ENCODE data around the gene RPL10A.

RPL10A gene

DNA sequence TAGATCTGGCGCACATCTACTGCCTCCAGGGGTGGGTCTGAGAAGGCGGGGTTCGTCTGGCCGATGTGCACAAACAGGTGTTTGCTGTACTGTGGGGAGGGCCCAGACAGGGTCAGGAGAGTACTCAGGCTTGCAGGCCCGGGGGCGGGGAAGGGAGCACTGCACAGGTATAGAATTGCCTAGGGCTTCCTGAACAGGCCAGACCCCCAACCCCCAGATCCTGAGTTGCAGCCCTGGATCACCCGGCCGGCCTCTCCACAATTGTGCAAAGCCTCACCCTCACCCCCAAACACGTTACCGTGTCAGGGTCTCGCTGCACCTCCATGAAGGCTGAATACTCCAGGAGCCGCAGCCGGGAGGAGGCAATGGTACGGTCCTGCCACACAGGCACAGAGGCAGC lies 7.8 kb downstream of the RPL10A start:
- no peak for FAIRE-seq

DNA sequence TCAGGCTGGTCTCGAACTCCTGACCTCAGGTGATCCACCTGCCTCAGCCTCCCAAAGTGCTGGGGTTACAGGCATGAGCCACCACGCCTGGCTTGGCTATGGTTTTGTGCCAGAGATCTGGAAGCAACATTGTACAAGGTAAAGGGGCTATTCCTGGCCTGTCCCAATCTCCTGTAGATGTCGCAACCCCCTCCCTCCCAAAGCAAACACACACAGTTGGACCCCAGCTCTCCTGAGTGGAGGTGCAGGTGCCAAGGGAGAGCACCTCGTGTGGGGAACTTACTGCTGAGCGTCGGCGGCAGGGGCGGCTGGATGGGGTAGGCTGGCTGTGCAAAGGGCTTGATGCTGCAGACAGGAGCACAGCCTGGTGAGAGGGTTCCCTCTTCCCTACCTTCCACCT lies 8.8 kb downstream of the RPL10A start:
- FAIRE-seq: no peak

DNA sequence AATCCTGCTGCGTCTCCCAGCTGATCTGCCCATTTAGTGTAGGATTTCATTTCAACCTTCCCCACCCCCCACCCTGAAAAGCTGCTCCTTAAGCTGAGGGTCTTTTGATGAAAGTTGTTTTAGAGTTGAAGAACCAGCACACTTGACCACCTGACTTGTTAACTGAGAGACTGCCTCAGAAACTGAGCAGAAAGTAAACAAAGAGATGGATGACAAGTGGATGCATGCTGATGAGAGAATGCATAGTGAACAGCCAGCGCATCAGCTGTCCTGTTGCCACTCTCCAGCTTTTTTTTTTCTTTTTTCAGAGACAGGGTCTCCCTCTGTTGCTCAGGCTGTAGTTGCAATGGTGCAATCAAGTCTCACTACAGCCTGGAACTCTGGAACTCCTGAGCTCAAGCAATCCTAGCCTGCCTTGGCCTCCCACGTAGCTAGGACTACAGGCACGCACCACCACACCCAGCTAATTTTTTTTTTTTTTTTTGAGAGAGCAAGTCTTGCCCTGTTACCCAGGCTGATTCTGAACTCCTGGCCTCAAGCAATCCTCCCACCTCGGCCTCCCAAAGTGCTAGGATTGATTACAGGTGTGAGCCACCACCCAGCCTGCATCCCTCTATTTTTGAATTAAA lies 9.5 kb downstream of the RPL10A start:
- no peak for FAIRE-seq

DNA sequence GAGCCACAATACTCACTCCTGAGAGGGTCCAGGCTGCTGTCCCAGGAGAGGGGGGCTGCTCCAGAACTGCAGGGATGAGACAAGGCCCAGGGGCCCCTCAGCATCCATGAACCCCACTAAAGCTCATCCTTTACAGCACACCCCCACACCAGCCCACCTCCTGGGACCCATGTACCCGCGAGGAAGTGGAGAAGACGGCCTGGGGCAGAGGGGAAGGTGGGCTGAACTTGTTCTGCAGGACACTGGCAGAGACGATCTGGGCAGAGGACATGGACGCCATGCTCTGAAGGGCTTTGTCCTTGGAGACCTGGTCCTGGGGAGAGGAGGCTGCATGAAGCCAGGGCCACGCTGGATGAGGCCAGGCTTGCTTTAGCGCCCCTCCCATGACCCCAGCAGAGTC lies 10.1 kb downstream of the RPL10A start:
- no peak for FAIRE-seq

DNA sequence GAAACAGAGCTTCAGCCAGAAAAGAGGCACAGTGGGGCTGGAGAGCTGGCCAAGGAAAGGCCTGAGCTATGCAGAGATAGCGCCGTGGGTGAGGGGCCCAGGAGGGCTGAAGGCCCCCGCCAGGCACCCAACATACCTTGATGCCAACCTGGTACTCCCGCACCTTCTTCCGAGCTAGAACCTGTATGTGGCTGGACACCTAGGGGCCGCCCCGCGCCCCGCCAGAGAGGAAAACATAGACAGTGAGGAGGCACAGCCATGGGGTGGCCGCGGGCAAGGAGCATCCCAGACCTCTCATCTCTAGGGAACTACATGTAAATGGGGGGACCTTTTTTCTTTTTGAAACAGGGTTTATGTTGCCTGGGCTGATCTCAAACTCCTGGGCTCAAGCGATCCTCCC lies 12.0 kb downstream of the RPL10A start:
- FAIRE-seq: no peak

DNA sequence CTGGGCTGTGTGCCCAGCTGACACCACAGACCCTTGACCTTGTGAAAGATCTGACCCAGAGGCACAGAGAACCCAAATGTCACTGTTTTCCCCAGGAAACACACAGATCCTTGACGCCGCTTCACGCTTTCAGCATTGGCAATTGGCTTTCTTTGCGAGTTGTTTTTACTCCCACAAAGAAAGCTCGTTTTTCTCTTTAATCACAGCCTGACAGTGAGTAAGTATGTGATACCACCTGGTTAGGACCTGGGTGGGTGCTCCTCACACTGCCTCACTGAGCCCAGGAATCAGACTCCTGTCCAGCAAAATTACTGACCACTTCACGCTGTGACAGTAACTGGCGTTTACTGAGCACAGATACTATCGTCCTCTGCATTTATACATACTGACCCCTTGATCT lies 13.0 kb downstream of the RPL10A start:
- no peak for FAIRE-seq

DNA sequence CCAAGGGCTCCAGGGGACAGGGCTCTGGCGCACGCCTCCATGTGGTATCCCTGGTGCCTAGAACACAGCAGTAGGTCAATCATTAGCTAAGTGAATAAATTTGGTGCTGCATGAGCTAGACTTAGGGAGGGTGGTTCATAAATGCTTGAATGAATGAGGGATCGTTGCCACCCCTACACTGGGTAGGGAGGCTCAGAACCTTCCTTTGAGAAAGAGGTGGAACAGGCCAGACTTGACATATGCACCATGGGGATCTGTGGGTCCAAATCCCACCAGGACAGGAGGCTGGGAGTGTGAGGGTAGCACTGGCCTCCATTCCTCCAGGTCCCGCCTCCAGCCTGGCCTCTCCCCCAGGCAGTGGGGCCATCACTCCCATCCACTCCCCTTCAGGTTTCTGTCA lies 14.9 kb downstream of the RPL10A start:
- no peak for FAIRE-seq

DNA sequence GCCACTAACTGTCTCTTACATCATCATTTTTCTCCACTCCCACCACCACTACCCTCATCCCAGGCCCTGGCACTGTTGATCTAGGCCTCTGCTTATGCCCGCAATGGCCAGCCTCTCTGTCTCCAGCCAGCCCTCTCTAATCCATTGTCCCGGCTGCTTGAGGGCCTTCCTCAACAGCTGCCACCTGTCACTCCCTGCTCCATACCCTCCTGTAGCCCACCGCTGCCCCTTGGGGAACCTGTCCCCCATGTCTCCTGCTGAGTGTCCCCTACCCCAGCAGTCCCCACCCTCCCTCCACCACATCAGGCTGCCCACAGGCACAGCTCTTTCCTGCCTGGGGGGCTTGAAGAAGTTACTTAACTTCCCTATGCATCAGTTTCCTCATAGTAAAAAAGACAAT lies 15.3 kb downstream of the RPL10A start:
- FAIRE-seq: no peak

DNA sequence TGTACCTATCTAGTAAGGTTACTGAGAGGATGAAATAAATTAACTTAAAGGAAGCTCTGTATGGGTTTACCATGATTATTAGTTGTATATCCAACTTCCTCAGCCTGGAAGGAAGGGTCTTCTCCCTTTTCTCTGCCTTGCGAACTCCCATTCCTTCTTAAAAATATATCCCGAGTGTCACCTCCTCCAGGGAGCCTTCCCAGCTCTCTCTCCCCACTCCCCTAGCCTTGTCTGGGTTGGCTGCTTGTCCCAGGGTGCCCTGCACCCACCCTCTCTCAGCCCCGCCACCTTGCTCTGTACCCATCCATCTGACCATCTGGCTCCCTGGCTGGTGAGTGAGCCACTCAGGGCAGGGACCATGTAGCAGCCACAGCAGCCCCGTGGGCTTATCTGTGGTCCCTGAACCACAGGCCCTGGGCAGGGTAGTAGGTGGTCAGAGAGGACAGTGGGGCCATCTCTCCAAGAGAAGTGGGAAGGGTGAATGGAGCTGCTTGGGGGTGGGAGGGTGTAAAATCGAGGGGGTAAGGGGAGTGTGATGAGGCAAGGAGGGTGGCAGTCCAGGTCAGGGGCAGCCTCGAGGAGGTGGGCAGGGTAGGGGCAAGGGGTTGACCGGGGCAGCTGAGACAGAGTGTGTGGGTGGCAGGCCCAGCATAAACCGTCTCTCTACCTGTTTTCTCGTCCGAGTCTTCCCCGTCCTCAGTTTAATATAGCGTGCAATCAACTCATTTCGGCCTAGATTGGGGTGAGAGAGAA lies 15.9 kb downstream of the RPL10A start:
- no peak for FAIRE-seq

DNA sequence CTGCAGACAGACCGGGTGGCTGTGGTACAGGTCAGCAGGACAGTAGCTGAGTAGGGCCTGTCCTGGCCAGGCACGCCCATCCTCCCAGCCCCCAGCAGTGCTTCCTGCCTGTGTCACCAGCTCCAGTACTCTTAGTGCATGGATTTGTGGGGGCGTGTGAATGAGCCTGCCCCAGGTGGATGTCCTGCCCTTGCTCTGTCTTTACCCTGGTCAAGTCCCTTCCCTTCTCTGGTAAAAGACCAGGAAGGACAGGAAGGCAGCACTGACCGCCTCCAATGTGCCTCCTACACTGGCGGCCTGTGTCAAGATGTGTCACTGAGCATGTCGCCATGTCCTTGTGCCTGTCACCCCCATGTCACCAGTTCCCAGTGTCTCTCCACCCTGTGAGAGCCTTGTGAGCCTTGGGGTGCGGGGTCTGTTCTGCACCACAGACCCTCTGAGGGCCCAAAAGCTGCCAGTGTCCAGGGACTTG lies 16.8 kb downstream of the RPL10A start:
- no peak for FAIRE-seq

DNA sequence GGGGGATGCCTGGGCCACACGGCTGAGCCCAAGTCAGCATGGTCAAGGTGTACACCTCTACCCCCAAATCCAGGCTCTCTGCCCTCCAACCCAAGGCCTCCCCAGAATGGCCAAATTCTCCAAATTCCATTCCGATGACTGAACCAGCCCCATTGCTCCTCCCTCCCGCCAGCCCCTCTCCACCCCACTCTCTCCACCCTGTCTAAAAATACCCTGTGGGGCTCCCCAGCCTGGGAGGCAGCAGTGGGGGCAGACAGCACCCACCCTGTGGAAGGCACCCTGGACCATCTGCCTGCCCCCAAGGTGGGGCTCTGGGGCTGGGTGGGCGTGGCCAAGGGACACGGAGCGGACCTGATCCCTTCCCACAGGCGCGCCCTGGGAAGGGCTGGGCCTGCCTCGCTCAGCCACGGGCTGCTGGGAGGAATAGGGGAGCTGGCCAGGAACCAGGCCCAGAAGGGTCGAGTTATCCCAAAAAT lies 17.2 kb downstream of the RPL10A start:
- FAIRE-seq: no peak

DNA sequence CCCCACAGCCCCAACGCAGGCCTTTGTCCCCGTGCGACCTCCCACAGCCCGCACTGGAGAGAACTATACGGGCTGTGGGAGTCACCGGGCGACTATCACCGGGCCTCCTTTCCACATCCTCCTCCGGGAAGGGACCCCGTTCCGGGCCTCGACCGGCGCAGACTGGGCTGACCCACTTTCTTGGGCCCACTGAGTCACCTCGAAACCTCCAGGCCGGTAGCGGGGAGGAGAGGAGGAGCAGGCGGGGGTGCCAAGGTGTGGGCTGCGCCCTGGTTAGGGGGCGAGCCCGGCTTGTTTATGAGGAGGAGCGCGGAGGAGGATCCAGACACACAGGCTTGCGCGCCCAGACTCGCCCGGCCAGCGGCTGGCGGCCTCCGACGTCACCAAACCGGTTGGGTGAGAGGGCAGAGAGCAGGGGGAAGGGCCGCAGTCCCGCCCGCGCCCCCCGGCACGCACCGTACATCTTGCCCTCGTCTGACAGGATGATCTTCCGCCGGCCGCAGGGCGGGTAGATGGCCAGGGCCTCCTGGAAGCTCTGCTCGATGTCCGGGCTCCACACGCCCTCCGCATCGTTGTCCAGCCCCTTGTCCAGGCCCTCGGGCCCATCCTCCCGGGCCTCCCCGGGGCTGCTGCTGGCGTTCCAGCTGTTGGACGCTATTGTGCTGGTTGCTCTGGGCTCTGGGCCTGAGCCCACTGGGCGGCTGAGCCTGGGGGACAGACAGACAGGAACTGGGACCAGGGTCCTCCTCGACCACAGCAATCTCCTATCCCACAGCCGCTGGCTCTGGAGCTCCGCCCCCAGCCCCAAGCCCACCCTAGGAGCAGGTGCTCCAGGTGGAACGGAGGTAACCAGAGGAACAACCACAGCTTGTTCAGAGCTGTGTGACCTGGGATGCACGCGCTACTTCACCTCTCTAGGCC lies 18.1 kb downstream of the RPL10A start:
- FAIRE-seq: no peak

DNA sequence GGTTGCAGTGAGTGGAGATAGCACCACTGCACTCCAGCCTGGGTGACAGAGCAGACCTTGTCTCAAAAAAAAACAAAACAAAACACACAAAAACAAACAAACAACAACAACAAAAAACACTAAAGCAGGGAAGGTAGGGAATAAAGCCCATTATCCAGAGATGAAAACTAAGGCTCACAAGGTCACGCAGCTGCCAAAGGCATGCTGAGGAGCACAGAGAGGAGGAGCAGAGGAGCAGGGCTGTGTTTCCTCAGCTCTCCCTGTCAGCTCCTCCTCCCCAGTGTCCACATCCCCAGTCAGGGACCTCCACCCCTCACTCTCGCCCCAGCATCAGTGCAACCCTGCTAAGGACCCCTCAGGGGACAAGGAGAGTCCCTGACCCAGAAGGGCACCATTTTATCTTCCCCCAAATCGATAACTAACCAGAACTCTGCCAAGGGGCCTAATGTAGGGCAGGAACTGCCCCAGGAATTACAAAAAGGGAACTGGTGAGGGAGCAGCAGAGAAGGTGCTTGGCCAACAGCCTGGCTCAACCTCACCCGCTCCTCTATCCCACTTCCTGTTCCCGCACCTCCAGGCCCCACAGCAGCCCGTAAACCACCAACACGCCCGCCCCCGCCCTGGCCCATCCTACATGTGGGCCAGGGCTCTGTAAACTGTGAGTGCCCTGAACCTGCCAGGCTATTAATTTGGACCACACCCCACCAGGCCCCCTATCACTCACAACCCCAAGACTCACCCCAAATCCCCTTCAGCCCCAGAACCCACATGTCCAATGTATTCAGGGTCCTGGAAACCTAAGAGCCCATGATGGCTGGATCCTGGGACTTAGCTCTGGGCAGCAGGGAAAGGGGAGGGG lies 19.7 kb downstream of the RPL10A start:
- FAIRE-seq: no peak

DNA sequence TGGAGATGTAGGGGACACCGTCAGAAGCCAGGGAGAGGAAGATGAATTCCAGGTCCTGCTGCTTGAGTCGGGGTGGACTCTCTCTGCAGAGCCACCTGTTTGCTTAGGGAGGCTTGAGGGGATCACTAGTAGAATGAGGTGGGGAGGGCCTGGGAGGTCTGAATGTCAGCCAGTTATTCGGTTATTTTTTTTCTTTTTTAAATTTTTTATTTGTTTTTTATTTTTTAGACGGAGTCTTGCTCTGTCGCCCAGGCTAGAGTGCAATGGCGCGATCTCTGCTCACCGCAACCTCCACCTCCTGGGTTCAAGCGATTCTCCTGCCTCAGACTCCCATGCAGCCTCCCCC lies 20.3 kb downstream of the RPL10A start:
- no peak for FAIRE-seq

DNA sequence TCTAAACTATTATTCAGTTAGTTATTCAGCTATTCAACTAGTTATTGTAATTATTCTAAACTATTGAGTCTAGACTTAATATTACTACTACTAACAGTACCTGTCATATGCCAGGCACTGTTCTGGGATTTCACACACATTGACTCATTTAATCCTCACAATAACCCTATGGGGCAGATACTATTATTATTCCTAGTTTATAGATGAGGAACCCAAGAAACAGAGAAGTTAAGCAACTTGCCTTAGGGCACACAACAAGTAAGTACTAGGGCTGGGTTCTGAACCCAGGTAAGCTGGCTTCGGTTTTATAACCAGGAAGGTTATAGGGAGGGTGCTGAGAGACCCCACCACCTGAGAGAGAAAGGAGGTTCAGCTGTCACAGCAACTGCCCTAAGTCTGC lies 20.9 kb downstream of the RPL10A start:
- FAIRE-seq: no peak

DNA sequence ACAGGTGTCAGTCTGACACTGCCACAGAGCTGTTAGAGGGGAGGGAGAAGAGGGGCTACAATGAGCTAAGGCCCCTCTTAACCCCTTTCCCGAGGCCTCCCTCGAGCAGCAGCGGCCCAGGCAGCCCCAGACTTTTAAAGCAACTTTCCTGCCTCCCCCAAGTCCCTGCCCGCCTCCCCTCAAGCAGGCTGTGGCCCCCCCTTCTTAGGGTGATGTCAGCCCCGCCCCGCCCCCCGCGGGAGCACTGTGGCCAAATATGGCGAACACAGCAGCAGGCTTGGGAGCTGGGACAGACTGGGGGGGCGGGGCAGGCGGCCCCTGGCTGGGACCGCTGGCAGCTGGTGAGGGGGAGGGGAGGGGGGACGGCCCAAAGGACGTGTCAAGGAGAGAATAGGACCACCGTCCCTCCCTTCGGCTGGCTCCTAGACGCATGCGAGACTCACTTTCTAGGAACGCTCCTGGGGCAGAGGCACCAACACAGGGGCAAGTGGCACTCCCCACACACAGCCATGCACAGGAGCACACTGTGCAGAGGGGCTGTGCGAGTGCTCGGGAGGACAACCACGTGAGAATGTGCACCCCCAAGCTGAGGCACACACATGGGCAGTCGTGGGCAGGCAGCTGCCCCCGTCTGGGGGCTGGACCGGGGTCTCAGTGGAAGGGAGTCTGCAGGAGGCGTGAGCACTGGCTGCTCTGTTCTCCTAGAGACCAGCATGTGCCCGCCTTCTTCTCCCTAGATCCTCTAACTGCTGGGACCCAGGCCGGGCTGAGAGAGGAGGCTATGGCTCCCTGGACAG lies 22.0 kb downstream of the RPL10A start:
- no peak for FAIRE-seq

DNA sequence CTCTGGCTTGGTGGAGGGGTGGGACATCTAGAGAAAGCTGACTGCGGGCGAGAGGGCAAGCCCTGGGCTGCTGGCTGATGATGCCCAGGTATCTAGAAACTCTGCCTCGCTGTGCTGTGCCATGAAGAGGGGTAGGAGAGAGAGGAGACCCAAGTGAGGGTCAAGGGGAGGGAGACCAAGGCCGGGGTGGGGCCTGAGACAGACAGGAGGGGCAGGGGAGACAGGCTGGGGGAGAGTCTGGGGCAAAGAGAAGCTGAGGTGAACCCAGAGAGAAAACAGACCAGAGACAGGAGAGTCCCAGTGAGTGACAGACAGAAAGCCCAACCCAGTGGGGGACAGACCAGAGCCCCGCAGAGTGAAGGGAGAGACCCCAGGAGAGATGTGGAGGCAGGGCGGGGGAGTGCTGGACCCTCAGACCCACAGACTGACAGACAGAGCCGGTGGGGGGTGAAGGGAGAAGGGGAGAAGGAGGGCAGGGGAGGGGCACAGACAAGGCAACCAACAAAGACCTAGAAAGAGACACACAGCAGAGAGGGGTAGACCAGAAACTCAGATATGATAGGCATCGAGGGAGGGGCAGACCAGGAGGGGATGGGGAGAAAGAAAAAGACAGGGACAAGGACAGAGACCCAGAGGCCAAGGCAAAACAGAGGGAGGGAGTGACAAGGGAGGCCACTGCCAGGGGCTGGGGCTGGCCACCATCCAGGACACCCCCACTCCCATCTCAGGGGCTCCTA lies 22.8 kb downstream of the RPL10A start:
- no peak for FAIRE-seq

DNA sequence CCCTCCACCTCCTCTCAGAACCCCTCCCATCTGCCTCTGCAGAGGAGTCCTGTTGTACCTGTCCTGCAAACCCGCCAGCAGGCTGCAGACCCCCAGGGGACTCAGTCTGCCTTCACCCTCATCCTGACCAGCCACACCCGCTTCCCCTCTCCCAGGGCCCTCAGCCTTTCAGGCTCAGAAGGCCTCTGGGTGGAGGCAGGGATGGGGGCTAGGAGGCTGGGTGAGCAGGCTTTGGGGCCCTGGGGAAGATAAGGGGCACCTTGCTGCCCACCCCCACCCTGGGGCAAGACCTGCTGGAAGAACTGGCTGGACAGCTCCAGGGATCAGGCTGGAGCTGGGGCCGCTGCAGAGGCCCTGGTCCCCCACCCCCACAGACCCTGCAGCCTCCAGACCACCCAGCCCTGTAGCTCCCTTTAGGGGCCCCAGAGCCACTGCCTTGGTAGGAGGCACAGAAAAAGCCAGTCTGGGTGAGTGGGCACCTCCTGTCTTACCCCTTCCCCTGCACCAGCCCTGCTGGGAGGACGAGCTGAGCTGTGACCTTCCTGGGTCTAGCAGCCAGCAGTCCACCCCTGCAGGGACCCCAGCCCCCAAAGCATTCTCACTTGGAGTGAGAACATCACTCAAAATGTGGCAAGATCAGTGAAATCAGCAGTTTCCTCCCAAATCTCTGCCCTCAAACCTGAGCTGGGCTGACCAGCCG lies 23.5 kb downstream of the RPL10A start:
- FAIRE-seq: no peak

DNA sequence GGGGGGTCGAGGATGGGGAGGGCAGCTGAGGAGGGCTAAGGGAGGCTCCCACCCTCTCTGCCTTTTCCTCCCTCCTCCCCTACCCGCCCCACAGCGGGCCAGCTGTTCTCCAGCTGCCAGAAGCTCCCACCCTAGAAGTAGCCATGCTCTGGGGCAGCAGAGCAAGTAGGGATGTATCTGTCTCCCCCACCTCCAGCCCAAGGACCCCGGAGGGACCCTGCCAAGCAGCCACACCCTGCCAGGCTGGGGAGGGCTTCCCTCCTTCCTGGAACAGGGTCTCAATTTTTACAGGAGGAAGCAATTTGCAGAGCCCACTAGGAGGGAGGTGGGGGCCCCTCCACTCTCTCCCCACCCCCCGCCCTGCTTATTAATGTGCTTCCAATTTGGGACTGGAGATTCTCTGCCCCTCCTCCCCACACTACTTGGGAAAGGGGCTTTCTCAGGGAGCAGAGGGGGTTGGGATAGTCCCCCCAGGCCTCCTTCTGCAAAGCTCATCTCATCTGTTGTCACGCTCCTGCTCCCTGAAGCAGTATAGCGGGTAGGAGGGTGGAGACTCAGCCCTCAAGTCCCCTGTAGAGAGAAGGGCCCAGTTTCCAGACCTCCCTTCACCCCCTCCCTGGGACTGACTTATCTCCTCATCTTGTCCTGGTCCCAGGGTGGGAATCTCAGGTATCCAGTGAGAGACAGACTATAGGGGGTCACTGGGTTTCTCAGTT lies 24.2 kb downstream of the RPL10A start:
- no peak for FAIRE-seq

DNA sequence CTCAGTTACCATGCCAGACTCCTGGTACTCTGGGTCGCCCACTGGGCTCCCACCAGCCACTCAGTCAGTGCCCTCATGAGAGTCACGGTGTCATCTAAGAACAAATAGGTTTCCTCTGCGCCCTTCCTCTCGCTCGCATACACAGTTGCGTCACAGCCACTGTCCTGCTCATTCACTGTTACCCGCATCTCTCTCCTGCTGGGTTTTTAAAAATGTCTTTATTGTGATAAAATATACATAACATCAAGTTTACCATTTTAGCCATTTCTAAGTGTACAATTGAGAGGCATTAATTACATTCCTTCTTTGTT lies 24.7 kb downstream of the RPL10A start:
- FAIRE-seq: no peak
